PC-9 (cell line): ENCODE data around the gene SGIP1. TPM values are rescaled to one million over a fixed set of nuclear protein-coding genes. Genes with fewer than 3 reads are reported as not detected.

Experiments
- BruUV-seq: library from RNA; stranded (reverse); fragments of 400-500 nt; replicated peaks from 2 replicates; lab custom pipeline; 2021; lab: Mats Ljungman, UMichigan
- CTCF ChIA-PET: fragments of 300-600 bp; sonication (Branson Sonifier 250); formaldehyde crosslinking; loops from one replicate; lab custom pipeline; 2022; ENCODE audit warnings: antibody characterized with exemption; lab: Charles Lee
- POLR2A ChIA-PET: fragments of 300-600 bp; sonication (Branson Sonifier 250); formaldehyde crosslinking; loops from one replicate; lab custom pipeline; 2022; ENCODE audit warnings: antibody characterized with exemption; ENCODE audit not compliant: unreplicated experiment; lab: Charles Lee
- DNase-seq, 2 experiments: peaks; one replicate each; pipeline versions ENCODE4 v3.0.0 to v3.0.0-alpha.2; 2015 to 2022; ENCODE audit warnings: mixed read lengths in 1 of 2
- H2AFZ ChIP-seq: fragments of 200-600 bp; sonication (generic); 2 replicates; pipeline ENCODE4 v1.8.1; 2017; ENCODE audit warnings: antibody characterized with exemption
- H3F3A ChIP-seq: fragments of 200-600 bp; sonication (generic); 2 replicates; pipeline ENCODE4 v1.8.1; 2017; ENCODE audit warnings: antibody characterized with exemption, mild to moderate bottlenecking, low read depth; ENCODE audit not compliant: insufficient read depth
- H3K27ac ChIP-seq: fragments of 200-600 bp; sonication (generic); 2 replicates; pipeline ENCODE4 v1.6.1; 2016; ENCODE audit warnings: mixed run types
- H3K27me3 ChIP-seq: fragments of 200-600 bp; sonication (generic); 2 replicates; pipeline ENCODE4 v1.6.1; 2016; ENCODE audit warnings: low read depth, mixed run types; ENCODE audit not compliant: insufficient read depth
- H3K36me3 ChIP-seq: fragments of 200-600 bp; sonication (generic); 2 replicates; pipeline ENCODE4 v1.6.1; 2016; ENCODE audit warnings: low read depth, mixed run types
- H3K4me1 ChIP-seq: fragments of 200-600 bp; sonication (generic); replicated peaks from 2 replicates; pipeline ENCODE4 v1.6.1; 2016; ENCODE audit warnings: mixed run types; ENCODE audit not compliant: insufficient read depth
- H3K4me2 ChIP-seq: fragments of 200-600 bp; sonication (generic); 2 replicates; pipeline ENCODE4 v1.6.1; 2017; ENCODE audit warnings: mixed run types
- H3K4me3 ChIP-seq: fragments of 200-600 bp; sonication (generic); 2 replicates; pipeline ENCODE4 v1.6.1; 2016; ENCODE audit warnings: mixed run types
- H3K79me2 ChIP-seq: fragments of 200-600 bp; sonication (generic); 2 replicates; pipeline ENCODE4 v1.6.1; 2017; ENCODE audit warnings: low read depth, mixed run types
- H3K9me2 ChIP-seq: fragments of 200-600 bp; sonication (generic); 2 replicates; pipeline ENCODE4 v1.8.1; 2017; ENCODE audit warnings: mild to moderate bottlenecking; ENCODE audit not compliant: insufficient read depth
- H3K9me3 ChIP-seq: fragments of 200-600 bp; sonication (generic); 2 replicates; pipeline ENCODE4 v1.8.1; 2016; ENCODE audit warnings: low read depth; ENCODE audit not compliant: insufficient read depth
- H4K20me1 ChIP-seq: fragments of 200-600 bp; sonication (generic); 2 replicates; pipeline ENCODE4 v1.8.1; 2017; ENCODE audit not compliant: insufficient read depth
- CTCF ChIP-seq: fragments of 200-600 bp; sonication (generic); conservative IDR thresholded peaks from 2 replicates; pipeline ENCODE4 v1.6.1; 2017; ENCODE audit warnings: mixed run types, antibody characterized with exemption, mild to moderate bottlenecking, moderate library complexity
- EZH2 ChIP-seq: fragments of 200-600 bp; sonication (generic); IDR thresholded peaks from 2 replicates; pipeline ENCODE4 v1.8.0; 2017; ENCODE audit warnings: antibody characterized with exemption, low read depth
- intact Hi-C: fragments of 100-400 bp; cut with micrococcal nuclease; formaldehyde crosslinking; loops from one replicate; pipeline ENCODE4 v1.10.0; 2022; ENCODE audit not compliant: unreplicated experiment
- total RNA-seq: library from RNA; stranded (reverse); gene quantifications from 2 replicates; pipeline ENCODE4 v1.2.3, GENCODE V29; 2021

SGIP1 gene
- total RNA-seq, 1 experiment from 2014 or later, result not detected

- Histone ChIP-seq H4K20me1 (no peaks in the 10 kb centered on the region), H3F3A (no peaks in the 10 kb centered on the region), H3K27ac (no peak overlapping the region), H3K4me2 (no peak overlapping the region), H3K9me2 (no peaks in the 10 kb centered on the region; the same call in 1 of the 2 replicates), H3K9me3 (no peaks in the 10 kb centered on the region), H3K79me2 (no peaks in the 10 kb centered on the region), H3K4me3 (no peak overlapping the region), H2AFZ (no peak overlapping the region), H3K4me1 (peaks cover 8% of the 10 kb centered on the region; the same call in 1 of the 2 replicates), H3K36me3 (no peaks in the 10 kb centered on the region), H3K27me3 (no peaks in the 10 kb centered on the region)
- BruUV-seq, result no TSS peak
- intact Hi-C loops, result no loop called here
- ChIA-PET POLR2A (no interaction called here), CTCF (no interaction called here)
- TF ChIP-seq EZH2 (no peak), CTCF (no peak)
- no peak for DNase-seq
These were observed 92.3 kb downstream of the SGIP1 start for GRCh38 chr1:66626261-66626660.

GRCh38 chr1:66628926-66629325 lies 95.0 kb downstream of the SGIP1 start:
- H3K9me2 ChIP-seq, result no peaks in the 10 kb centered on the region; the same call in 1 of the 2 replicates
- ChIA-PET CTCF (no interaction called here), POLR2A (no interaction called here)
- H3K27ac ChIP-seq, result no peak overlapping the region
- DNase-seq, result no peak
- no peak overlapping the region for H3K4me3 ChIP-seq
- H3F3A ChIP-seq, result no peaks in the 10 kb centered on the region
- no peaks in the 10 kb centered on the region for H3K36me3 ChIP-seq
- H4K20me1 ChIP-seq, result no peaks in the 10 kb centered on the region
- no peaks in the 10 kb centered on the region for H3K79me2 ChIP-seq
- no peaks in the 10 kb centered on the region for H3K9me3 ChIP-seq
- intact Hi-C loops, result no loop called here
- TF ChIP-seq EZH2 (no peak), CTCF (no peak)
- no TSS peak for BruUV-seq
- peaks cover 8% of the 10 kb centered on the region; the same call in 1 of the 2 replicates for H3K4me1 ChIP-seq
- no peak overlapping the region for H2AFZ ChIP-seq
- H3K4me2 ChIP-seq, result no peak overlapping the region
- no peaks in the 10 kb centered on the region for H3K27me3 ChIP-seq

GRCh38 chr1:66633159-66633558 lies 99.2 kb downstream of the SGIP1 start:
- Histone ChIP-seq H3K4me1 (no peaks in the 10 kb centered on the region), H3K9me3 (no peaks in the 10 kb centered on the region), H3K9me2 (no peaks in the 10 kb centered on the region; the same call in 1 of the 2 replicates), H3K27ac (no peak overlapping the region), H3K36me3 (no peaks in the 10 kb centered on the region), H3K4me2 (no peak overlapping the region), H3K27me3 (no peaks in the 10 kb centered on the region), H3K79me2 (no peaks in the 10 kb centered on the region), H3K4me3 (no peak overlapping the region), H2AFZ (no peak overlapping the region), H4K20me1 (no peaks in the 10 kb centered on the region), H3F3A (no peaks in the 10 kb centered on the region)
- no TSS peak for BruUV-seq
- CTCF ChIA-PET, result no interaction called here
- no peak for TF ChIP-seq CTCF
- no peak for TF ChIP-seq EZH2
- DNase-seq, result no peak
- intact Hi-C loops, result no loop called here
- POLR2A ChIA-PET, result no interaction called here
